Body of pancreas (tissue), 4 donors: ENCODE measurements around the gene VTN.

Experiments used
- CTCF ChIP-seq, 7 experiments: fragments of 450-650 bp in 4 of 7; fragments of 200-600 bp in 3 of 7; sonication (generic) in 3 of 7; IDR thresholded peaks; one replicate each; pipeline ENCODE4 v1.5.1; 2016 to 2019; ENCODE audit warnings: antibody characterized with exemption in 7 of 7
- POLR2A ChIP-seq, 3 donors: fragments of 450-650 bp; IDR thresholded peaks; one replicate each; pipeline ENCODE4 v1.6.1; 2016; ENCODE audit warnings: antibody characterized with exemption in 3 of 3, mild to moderate bottlenecking in 2 of 3

GRCh38 chr17:28381141-28381825, 11.2 kb upstream of the VTN start:
- TF ChIP-seq CTCF (IDR thresholded peaks at IDR 0.05): no peak
- no peak for TF ChIP-seq POLR2A (IDR thresholded peaks at IDR 0.05)
